GM12865 (cell line): ENCODE measurements around the gene IL18BP.

Source experiments
- DNase-seq: peaks from one replicate; pipeline ENCODE4 v3.0.0; 2010; ENCODE audit warnings: low read depth
- H3K4me3 ChIP-seq: 2 replicates; pipeline ENCODE4 v1.5.1; 2011; ENCODE audit warnings: mild to moderate bottlenecking, low read depth, low read length, control low read depth
- TF ChIP-seq, protein P1 (sequence below): IDR thresholded peaks from 2 replicates; pipeline ENCODE4 v1.5.1; 2011; ENCODE audit warnings: low read length, control low read depth, low read depth, inconsistent platforms; ENCODE audit not compliant: insufficient read depth; ENCODE audit errors: missing control alignments

IL18BP gene

DNA sequence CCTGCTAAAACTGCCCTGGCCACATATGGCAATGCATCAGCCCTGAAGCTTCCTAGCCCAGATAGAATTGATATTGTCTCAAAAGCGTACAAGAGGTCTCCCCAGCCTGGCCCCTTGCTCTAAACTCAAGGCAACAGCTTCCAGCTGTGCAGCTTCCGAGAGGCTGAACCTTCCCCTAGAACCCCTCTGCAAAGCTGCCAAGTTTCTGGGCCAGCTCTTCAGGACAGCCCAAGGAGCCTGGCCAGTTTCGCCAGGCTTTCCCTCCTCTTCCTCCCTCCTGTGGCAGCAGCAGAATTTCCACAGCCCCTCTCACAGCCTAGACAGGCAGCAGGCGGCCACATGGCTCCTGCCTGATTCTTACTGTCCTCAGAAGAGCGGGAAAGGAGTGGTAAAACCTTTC lies 47.1 kb downstream of the IL18BP start:
- TF ChIP-seq, protein P1, sequence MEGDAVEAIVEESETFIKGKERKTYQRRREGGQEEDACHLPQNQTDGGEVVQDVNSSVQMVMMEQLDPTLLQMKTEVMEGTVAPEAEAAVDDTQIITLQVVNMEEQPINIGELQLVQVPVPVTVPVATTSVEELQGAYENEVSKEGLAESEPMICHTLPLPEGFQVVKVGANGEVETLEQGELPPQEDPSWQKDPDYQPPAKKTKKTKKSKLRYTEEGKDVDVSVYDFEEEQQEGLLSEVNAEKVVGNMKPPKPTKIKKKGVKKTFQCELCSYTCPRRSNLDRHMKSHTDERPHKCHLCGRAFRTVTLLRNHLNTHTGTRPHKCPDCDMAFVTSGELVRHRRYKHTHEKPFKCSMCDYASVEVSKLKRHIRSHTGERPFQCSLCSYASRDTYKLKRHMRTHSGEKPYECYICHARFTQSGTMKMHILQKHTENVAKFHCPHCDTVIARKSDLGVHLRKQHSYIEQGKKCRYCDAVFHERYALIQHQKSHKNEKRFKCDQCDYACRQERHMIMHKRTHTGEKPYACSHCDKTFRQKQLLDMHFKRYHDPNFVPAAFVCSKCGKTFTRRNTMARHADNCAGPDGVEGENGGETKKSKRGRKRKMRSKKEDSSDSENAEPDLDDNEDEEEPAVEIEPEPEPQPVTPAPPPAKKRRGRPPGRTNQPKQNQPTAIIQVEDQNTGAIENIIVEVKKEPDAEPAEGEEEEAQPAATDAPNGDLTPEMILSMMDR = no peak
- no peak for DNase-seq
- no peak overlapping the region for H3K4me3 ChIP-seq

DNA sequence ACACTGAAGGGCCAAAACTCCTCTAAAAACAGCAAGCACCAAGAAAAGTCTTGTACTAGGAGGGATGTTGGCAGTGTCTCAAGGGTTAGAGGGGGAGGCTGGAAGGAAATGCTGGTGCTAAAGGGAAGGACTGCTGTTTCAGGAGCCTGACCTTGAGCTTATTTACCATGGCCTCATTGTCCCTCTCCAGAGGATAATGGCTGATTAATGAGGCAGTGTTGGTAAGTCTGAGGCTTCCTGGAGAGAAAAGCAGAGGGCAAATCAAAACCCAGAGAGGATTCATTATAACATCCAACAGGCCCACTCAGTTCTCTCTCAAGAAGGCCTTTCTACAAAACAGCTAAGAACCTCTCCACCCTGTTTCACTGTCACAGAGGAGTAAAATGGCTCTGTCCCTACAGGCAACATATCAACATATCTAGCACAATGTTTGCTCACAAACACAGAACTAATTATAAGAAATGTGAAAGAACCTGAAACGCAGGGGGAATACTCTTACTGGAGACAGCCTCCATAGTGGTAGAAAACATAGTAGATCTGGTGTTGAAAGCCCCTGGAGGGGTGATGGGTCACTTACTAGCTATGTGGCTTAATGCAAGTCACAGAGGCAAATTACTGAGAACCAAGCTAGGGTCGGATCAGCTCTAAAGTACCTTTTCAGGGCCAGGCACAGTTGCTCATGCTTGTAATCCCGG lies 50.2 kb downstream of the IL18BP start:
- TF ChIP-seq, protein P1 = no peak
- no peak for DNase-seq
- no peak overlapping the region for H3K4me3 ChIP-seq
